Prostate gland (tissue), 2 donors: ENCODE results near the gene SND1. TPM values are rescaled to one million over a fixed set of nuclear protein-coding genes. Genes with fewer than 3 reads are reported as not detected.

Experiments used
- DNase-seq: peaks from one replicate; pipeline ENCODE4 v3.0.0-alpha.2; 2019; ENCODE audit warnings: low spot score
- H3K27ac ChIP-seq, 2 donors: fragments of 200-600 bp; sonication (generic); 2 replicates each; pipeline ENCODE4 v1.5.1; 2017 to 2019
- H3K27me3 ChIP-seq: fragments of 200-600 bp; sonication (generic); replicated peaks from 2 replicates; pipeline ENCODE4 v1.5.1; 2019; ENCODE audit not compliant: insufficient read depth
- H3K36me3 ChIP-seq, 2 donors: fragments of 200-600 bp; sonication (generic); 1 replicate in 1 of 2; 2 replicates in 1 of 2; pipeline versions ENCODE4 v1.5.1 to v1.8.1; 2017 to 2019
- H3K4me1 ChIP-seq: fragments of 200-600 bp; sonication (generic); replicated peaks from 2 replicates; pipeline ENCODE4 v1.5.1; 2019
- H3K4me3 ChIP-seq, 2 donors: fragments of 200-600 bp; sonication (generic); 2 replicates each; pipeline ENCODE4 v1.5.1; 2017 to 2019
- H3K9me3 ChIP-seq: fragments of 200-600 bp; sonication (generic); 2 replicates; pipeline ENCODE4 v1.5.1; 2017
- CTCF ChIP-seq, 4 experiments: fragments of 200-600 bp in 2 of 4; fragments of 450-650 bp in 2 of 4; sonication (generic) in 2 of 4; IDR thresholded peaks; 1 replicate in 3 of 4; 2 replicates in 1 of 4; pipeline ENCODE4 v1.5.1; 2016 to 2019; ENCODE audit warnings: antibody characterized with exemption in 4 of 4, mild to moderate bottlenecking in 2 of 4, moderate library complexity in 2 of 4
- POLR2A ChIP-seq: fragments of 450-650 bp; IDR thresholded peaks from one replicate; pipeline ENCODE4 v1.6.1; 2016; ENCODE audit warnings: antibody characterized with exemption, mild to moderate bottlenecking
- POLR2AphosphoS5 ChIP-seq: sonication (generic); formaldehyde crosslinking; IDR thresholded peaks from one replicate; pipeline ENCODE4 v1.6.1; 2017; ENCODE audit warnings: antibody characterized with exemption
- WGBS: methylation state at CpG from one replicate; pipeline ENCODE4 v1.1.5; 2018; 5-methylcytosine and 5-hydroxymethylcytosine counted together
- intact Hi-C: fragments of 100-400 bp; cut with DNase I; formaldehyde crosslinking; loops from one replicate; pipeline ENCODE4 v1.14.2; 2022
- total RNA-seq, 2 donors: library from RNA; depleted of rRNA; stranded (reverse); fragments of >200 nt; gene quantifications; one replicate each; pipeline ENCODE4 v1.1.0, GENCODE V29; 2016

Gene SND1
- total RNA-seq, 2 donors from 2014 or later: 175 to 190 TPM

DNA sequence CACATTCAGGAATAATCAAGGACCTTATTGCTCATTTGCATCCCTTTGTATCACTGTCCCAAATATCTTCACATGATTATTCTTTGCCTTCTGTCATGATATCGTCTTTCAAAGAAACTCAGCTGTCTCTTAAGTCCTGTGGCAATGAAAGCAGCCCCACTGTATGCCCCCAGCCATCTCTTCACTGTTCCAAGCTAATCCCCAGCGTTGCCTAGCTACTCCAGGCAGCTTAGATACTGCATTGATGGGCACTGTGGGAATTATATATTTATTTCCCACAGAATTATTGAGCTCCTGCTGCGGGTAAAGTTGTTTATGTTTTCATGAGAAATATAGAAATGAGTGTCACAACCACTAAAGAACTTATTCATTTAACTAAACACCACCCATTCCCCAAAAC lies 38.8 kb downstream of the SND1 start:
- Histone ChIP-seq H3K27me3 (no peaks in the 10 kb centered on the region), H3K4me1 (no peaks in the 10 kb centered on the region), H3K27ac (no peak overlapping the region), H3K9me3 (no peaks in the 10 kb centered on the region), H3K36me3 (no peaks in the 10 kb centered on the region), H3K4me3 (no peak overlapping the region)
- TF ChIP-seq POLR2A: no peak
- intact Hi-C loops: no loop called here
- 95% methylated on average over 3 of the region's 3 CpGs for WGBS
- DNase-seq: no peak

DNA sequence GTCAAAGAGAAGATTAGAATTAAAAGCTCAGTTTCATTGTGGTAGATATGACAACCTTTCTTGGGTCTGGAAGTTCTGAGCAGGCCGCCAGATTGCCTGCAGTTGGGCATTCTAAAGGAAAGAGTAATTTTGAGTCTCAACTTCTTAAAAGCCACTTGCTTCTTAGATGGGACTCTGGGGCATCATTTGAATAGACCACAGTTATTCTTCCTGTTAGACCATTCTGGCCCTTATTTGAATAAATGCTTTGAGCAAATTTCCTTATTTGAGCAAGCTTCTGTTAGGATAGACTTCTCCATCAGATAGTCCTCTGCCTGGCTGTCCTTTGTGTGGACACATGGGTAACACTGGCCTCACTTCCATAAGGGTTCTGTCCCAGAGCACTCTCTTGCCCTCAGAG lies 40.2 kb downstream of the SND1 start:
- 100% methylated on average over 1 of the region's 1 CpG for WGBS
- H3K36me3 ChIP-seq: no peaks in the 10 kb centered on the region
- no peak for DNase-seq
- H3K27me3 ChIP-seq: no peaks in the 10 kb centered on the region
- no peaks in the 10 kb centered on the region for H3K4me1 ChIP-seq
- intact Hi-C loops: no loop called here
- H3K4me3 ChIP-seq: no peak overlapping the region
- no peaks in the 10 kb centered on the region for H3K9me3 ChIP-seq
- H3K27ac ChIP-seq: no peak overlapping the region
- TF ChIP-seq POLR2A: no peak
- TF ChIP-seq CTCF (IDR thresholded peaks at IDR 0.05): no peak
- TF ChIP-seq POLR2AphosphoS5: no peak

GRCh38 chr7:127699853-127700252 lies 47.9 kb downstream of the SND1 start:
- Histone ChIP-seq H3K27me3 (no peaks in the 10 kb centered on the region), H3K27ac (no peak overlapping the region), H3K9me3 (no peaks in the 10 kb centered on the region), H3K4me1 (no peaks in the 10 kb centered on the region), H3K36me3 (peaks cover 0 to 7% of the 10 kb centered on the region in 2 donors), H3K4me3 (no peak overlapping the region)
- TF ChIP-seq POLR2A: no peak
- no peak for TF ChIP-seq POLR2AphosphoS5
- TF ChIP-seq CTCF (IDR thresholded peaks at IDR 0.05): no peak
- WGBS: 94% methylated on average over 2 of the region's 2 CpGs
- intact Hi-C loops: loop anchor here (10.0 kb wide), 1 partner anchor 325 kb away; no protein-coding TSS in a partner anchor
- DNase-seq: no peak

DNA sequence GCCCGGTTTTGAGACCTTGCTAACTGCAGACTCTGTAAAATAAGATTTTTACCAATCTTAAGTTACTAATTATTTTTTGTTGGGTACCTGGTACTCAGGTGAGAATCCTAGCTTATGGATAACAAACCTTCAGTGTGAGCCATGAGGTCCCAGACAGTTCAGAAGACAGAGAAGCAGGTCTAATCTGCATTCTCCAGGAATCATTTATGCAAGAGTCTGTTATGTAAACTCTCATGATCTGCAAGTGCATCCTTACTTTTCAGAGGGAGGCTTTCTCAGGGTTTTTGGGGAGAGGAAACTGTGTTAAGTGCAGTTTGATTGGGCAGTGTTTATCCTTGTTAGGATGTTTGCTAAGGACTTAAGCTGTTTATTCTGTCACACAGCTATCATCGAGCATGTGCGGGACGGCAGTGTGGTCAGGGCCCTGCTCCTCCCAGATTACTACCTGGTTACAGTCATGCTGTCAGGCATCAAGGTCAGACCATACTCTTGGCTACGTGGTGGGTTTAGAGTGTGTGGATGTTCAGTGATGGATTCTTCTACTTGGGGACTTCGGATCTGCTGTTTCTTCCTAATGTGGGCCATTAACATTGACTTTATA lies 50.2 kb downstream of the SND1 start:
- no peaks in the 10 kb centered on the region for H3K9me3 ChIP-seq
- intact Hi-C loops: loop anchor here (10.0 kb wide), 1 partner anchor 323 kb away; no protein-coding TSS in a partner anchor
- peaks cover 0 to 11% of the 10 kb centered on the region in 2 donors for H3K36me3 ChIP-seq
- no peak overlapping the region for H3K4me3 ChIP-seq
- H3K27ac ChIP-seq: no peak overlapping the region
- H3K4me1 ChIP-seq: no peaks in the 10 kb centered on the region
- no peaks in the 10 kb centered on the region for H3K27me3 ChIP-seq
- no peak for DNase-seq
- WGBS: 88% methylated on average over 6 of the region's 6 CpGs
- TF ChIP-seq POLR2AphosphoS5 (no peak), CTCF (IDR thresholded peaks at IDR 0.05) (no peak), POLR2A (no peak)

DNA sequence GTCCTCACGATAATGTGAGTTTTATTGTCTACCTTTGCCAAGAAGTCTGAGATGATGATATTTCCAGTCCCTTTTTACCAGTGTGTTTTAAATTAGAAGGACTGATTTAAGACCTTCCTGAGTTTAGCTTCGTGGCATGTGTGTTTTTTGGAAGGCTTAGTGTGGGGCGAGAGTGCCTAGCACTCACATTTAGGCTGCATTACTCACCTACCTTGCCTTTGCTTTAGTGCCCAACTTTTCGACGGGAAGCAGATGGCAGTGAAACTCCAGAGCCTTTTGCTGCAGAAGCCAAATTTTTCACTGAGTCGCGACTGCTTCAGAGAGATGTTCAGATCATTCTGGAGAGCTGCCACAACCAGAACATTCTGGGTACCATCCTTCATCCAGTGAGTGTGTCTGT lies 50.9 kb downstream of the SND1 start:
- Histone ChIP-seq H3K9me3 (no peaks in the 10 kb centered on the region), H3K4me1 (no peaks in the 10 kb centered on the region), H3K27me3 (no peaks in the 10 kb centered on the region), H3K27ac (no peak overlapping the region), H3K36me3 (peaks cover 0 to 11% of the 10 kb centered on the region in 2 donors), H3K4me3 (no peak overlapping the region)
- intact Hi-C loops: loop anchor here (10.0 kb wide), 1 partner anchor 322 kb away; no protein-coding TSS in a partner anchor
- no peak for DNase-seq
- WGBS: 67% methylated on average over 7 of the region's 7 CpGs
- TF ChIP-seq CTCF (IDR thresholded peaks at IDR 0.05): no peak
- TF ChIP-seq POLR2A: no peak
- TF ChIP-seq POLR2AphosphoS5: no peak
